ENCODE data around the gene PRUNE2. TPM values are rescaled to one million over a fixed set of nuclear protein-coding genes. Genes with fewer than 3 reads are reported as not detected.

The PRUNE2 gene
- total RNA-seq, 2 experiments from 2014 or later = not detected

- Mint-ChIP-seq H3K4me3 (no peak overlapping the region), H3K9me3 (no peaks in the 10 kb centered on the region), H3K4me1 (ENCODE audit: low read depth) (peaks cover 9% of the 10 kb centered on the region), H3K36me3 (ENCODE audit: low read depth) (no peaks in the 10 kb centered on the region), H3K27me3 (no peaks in the 10 kb centered on the region), H3K27ac (no peak overlapping the region)
- no peak overlapping the region for H3K27ac ChIP-seq (ENCODE audit: low read depth in 1 of 2, low read length in 2 of 2)
- H3K4me3 ChIP-seq (ENCODE audit: low read length) = no peak overlapping the region
- TF ChIP-seq CTCF (IDR thresholded peaks at IDR 0.05) = no peak
- no peak for ATAC-seq (ENCODE audit: poor library complexity)
- H3K36me3 ChIP-seq (ENCODE audit: insufficient read depth, low read length) = no peaks in the 10 kb centered on the region
- ChIA-PET POLR2A (no interaction called here), CTCF (no interaction called here)
- peaks cover 4% of the 10 kb centered on the region for H3K4me1 ChIP-seq (ENCODE audit: insufficient read depth, low read length)
- intact Hi-C loops (cut with DNase I, micrococcal nuclease) = no loop called here
- no peaks in the 10 kb centered on the region for H3K27me3 ChIP-seq (ENCODE audit: control insufficient read depth in 1 of 2, insufficient read depth in 2 of 2, low read length in 2 of 2)
- H3K9me3 ChIP-seq (ENCODE audit: control insufficient read depth in 1 of 2, insufficient read depth in 1 of 2, low read length in 2 of 2) = no peaks in the 10 kb centered on the region
- no peak for DNase-seq
These were observed 259.7 kb downstream of the PRUNE2 start for GRCh38 chr9:76646249-76646648.

GRCh38 chr9:76644647-76645250 is 261.2 kb downstream of the PRUNE2 start:
- Mint-ChIP-seq H3K4me1 (ENCODE audit: low read depth) (no peaks in the 10 kb centered on the region), H3K27me3 (no peaks in the 10 kb centered on the region), H3K36me3 (ENCODE audit: low read depth) (no peaks in the 10 kb centered on the region), H3K27ac (no peak overlapping the region), H3K4me3 (no peak overlapping the region), H3K9me3 (no peaks in the 10 kb centered on the region)
- H3K36me3 ChIP-seq (ENCODE audit: insufficient read depth, low read length) = no peaks in the 10 kb centered on the region
- no peaks in the 10 kb centered on the region for H3K4me1 ChIP-seq (ENCODE audit: insufficient read depth, low read length)
- no peaks in the 10 kb centered on the region for H3K27me3 ChIP-seq (ENCODE audit: control insufficient read depth in 1 of 2, insufficient read depth in 2 of 2, low read length in 2 of 2)
- POLR2A ChIA-PET = no interaction called here
- no peaks in the 10 kb centered on the region for H3K9me3 ChIP-seq (ENCODE audit: control insufficient read depth in 1 of 2, insufficient read depth in 1 of 2, low read length in 2 of 2)
- CTCF ChIA-PET = no interaction called here
- TF ChIP-seq CTCF (IDR thresholded peaks at IDR 0.05) = no peak
- DNase-seq = no peak
- no peak overlapping the region for H3K4me3 ChIP-seq (ENCODE audit: low read length)
- intact Hi-C loops (cut with DNase I, micrococcal nuclease) = no loop called here
- no peak overlapping the region for H3K27ac ChIP-seq (ENCODE audit: low read depth in 1 of 2, low read length in 2 of 2)
- ATAC-seq (ENCODE audit: poor library complexity) = no peak

GRCh38 chr9:76644171-76644570 is 261.7 kb downstream of the PRUNE2 start:
- no peaks in the 10 kb centered on the region for H3K4me1 ChIP-seq (ENCODE audit: insufficient read depth, low read length)
- Mint-ChIP-seq H3K4me1 (ENCODE audit: low read depth) (no peaks in the 10 kb centered on the region), H3K27ac (no peak overlapping the region), H3K4me3 (no peak overlapping the region), H3K36me3 (ENCODE audit: low read depth) (no peaks in the 10 kb centered on the region), H3K27me3 (no peaks in the 10 kb centered on the region), H3K9me3 (no peaks in the 10 kb centered on the region)
- ChIA-PET POLR2A (no interaction called here), CTCF (no interaction called here)
- H3K9me3 ChIP-seq (ENCODE audit: control insufficient read depth in 1 of 2, insufficient read depth in 1 of 2, low read length in 2 of 2) = no peaks in the 10 kb centered on the region
- H3K36me3 ChIP-seq (ENCODE audit: insufficient read depth, low read length) = no peaks in the 10 kb centered on the region
- intact Hi-C loops (cut with DNase I, micrococcal nuclease) = no loop called here
- H3K4me3 ChIP-seq (ENCODE audit: low read length) = no peak overlapping the region
- H3K27ac ChIP-seq (ENCODE audit: low read depth in 1 of 2, low read length in 2 of 2) = no peak overlapping the region
- no peak for TF ChIP-seq CTCF (IDR thresholded peaks at IDR 0.05)
- no peaks in the 10 kb centered on the region for H3K27me3 ChIP-seq (ENCODE audit: control insufficient read depth in 1 of 2, insufficient read depth in 2 of 2, low read length in 2 of 2)
- ATAC-seq (ENCODE audit: poor library complexity) (no peak), DNase-seq (no peak)
